Measurements from ENCODE around the gene ZNF324B. TPM values are rescaled to one million over a fixed set of nuclear protein-coding genes. Genes with fewer than 3 reads are reported as not detected.
"Not testable (repeated sequence)": the region's sequence is repeated elsewhere in the genome, so short reads cannot be mapped to it uniquely, and the experiment has no call there.

The ZNF324B gene
- total RNA-seq (2022) (4.7 and 7.2 TPM in 2 replicates), Bru-seq, nascent RNA (percentile 38 among the genes with signal in this experiment), BruChase-seq, experiment 1, labeled RNA remaining after a 6-hour chase (percentile 55 among the genes with signal in this experiment), BruChase-seq, experiment 2, labeled RNA remaining after a 2-hour chase (percentile 47 among the genes with signal in this experiment)
- long read RNA-seq, partial matches to known transcripts = 0 of 4 reads
- long read RNA-seq, other reads (novel, unspliced or antisense) = 1 of 4 reads

GRCh38 chr19:58451358-58452101 is at the start of gene ZNF324B:
Gene ZNF324B (plus strand): TSS chr19:58451622. CDS start chr19:58453702, 2,080 bp downstream.
- peaks cover 6% of the 10 kb centered on the region for H3K9me3 Mint-ChIP-seq (ENCODE audit: unreplicated experiment)
- no peaks in the 10 kb centered on the region for H3K27me3 Mint-ChIP-seq (ENCODE audit: insufficient read depth, unreplicated experiment)
- POLR2A ChIA-PET = interaction anchor here (0.5 to 3.0 kb wide), 20 partner anchors 9 to 92 kb away, joined by 3 to 24 read pairs (median 4); partner anchors contain the start of genes TRIM28, ZNF446, ZNF497 and ZNF584
- no TSS peak for BruUV-seq (replicated peaks)
- DNase-seq (ENCODE audit: unreplicated experiment) = peak; percentile 98
- peak within 1 kb of the TSS; percentile 31 for H3K27ac Mint-ChIP-seq (ENCODE audit: low read depth, unreplicated experiment)
- TF ChIP-seq, protein P1, sequence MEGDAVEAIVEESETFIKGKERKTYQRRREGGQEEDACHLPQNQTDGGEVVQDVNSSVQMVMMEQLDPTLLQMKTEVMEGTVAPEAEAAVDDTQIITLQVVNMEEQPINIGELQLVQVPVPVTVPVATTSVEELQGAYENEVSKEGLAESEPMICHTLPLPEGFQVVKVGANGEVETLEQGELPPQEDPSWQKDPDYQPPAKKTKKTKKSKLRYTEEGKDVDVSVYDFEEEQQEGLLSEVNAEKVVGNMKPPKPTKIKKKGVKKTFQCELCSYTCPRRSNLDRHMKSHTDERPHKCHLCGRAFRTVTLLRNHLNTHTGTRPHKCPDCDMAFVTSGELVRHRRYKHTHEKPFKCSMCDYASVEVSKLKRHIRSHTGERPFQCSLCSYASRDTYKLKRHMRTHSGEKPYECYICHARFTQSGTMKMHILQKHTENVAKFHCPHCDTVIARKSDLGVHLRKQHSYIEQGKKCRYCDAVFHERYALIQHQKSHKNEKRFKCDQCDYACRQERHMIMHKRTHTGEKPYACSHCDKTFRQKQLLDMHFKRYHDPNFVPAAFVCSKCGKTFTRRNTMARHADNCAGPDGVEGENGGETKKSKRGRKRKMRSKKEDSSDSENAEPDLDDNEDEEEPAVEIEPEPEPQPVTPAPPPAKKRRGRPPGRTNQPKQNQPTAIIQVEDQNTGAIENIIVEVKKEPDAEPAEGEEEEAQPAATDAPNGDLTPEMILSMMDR (IDR thresholded peaks at IDR 0.05; ENCODE audit: unreplicated experiment) = no peak
- peak within 1 kb of the TSS; percentile 93 for H3K4me3 Mint-ChIP-seq (ENCODE audit: unreplicated experiment)
- CTCF ChIA-PET = interaction anchor here (0.7 to 1.7 kb wide), 3 partner anchors 10 to 67 kb away, joined by 3 to 4 read pairs (median 3); no protein-coding TSS in a partner anchor
- peaks cover 14% of the 10 kb centered on the region for H3K36me3 Mint-ChIP-seq (ENCODE audit: insufficient read depth, unreplicated experiment)
- intact Hi-C loops (cut with micrococcal nuclease) = loop anchor here (5.0 kb wide), 1 partner anchor 44 kb away; the partner anchor contains the start of gene ZNF584
- peaks cover 20% of the 10 kb centered on the region for H3K4me1 Mint-ChIP-seq (ENCODE audit: insufficient read depth, unreplicated experiment)

- peaks cover 18% of the 10 kb centered on the region for H3K4me1 Mint-ChIP-seq (ENCODE audit: insufficient read depth, unreplicated experiment)
- POLR2A ChIA-PET = interaction anchor here (0.6 to 4.7 kb wide), 6 partner anchors 13 to 72 kb away, joined by 3 to 22 read pairs (median 4); partner anchors contain the start of genes RPS5, ZNF324B and ZNF497
- no TSS peak for BruUV-seq (replicated peaks)
- no peak for DNase-seq (ENCODE audit: unreplicated experiment)
- CTCF ChIA-PET = interaction anchor here (0.9 to 2.1 kb wide), 2 partner anchors 25 to 112 kb away, joined by 3 to 7 read pairs; no protein-coding TSS in a partner anchor
- H3K27me3 Mint-ChIP-seq (ENCODE audit: insufficient read depth, unreplicated experiment) = no peaks in the 10 kb centered on the region
- TF ChIP-seq, protein P1 (IDR thresholded peaks at IDR 0.05; ENCODE audit: unreplicated experiment) = no peak
- peak overlapping the region; percentile 92 for H3K4me3 Mint-ChIP-seq (ENCODE audit: unreplicated experiment)
- H3K27ac Mint-ChIP-seq (ENCODE audit: low read depth, unreplicated experiment) = peak overlapping the region; percentile 95
- intact Hi-C loops (cut with micrococcal nuclease) = loop anchor here (1.0 kb wide), 1 partner anchor 21 kb away; the partner anchor contains the start of gene ZNF837
- H3K36me3 Mint-ChIP-seq (ENCODE audit: insufficient read depth, unreplicated experiment) = peaks cover 6% of the 10 kb centered on the region
- no peaks in the 10 kb centered on the region for H3K9me3 Mint-ChIP-seq (ENCODE audit: unreplicated experiment)
Measured at GRCh38 chr19:58401840-58402421, 49.5 kb upstream of the ZNF324B start.

GRCh38 chr19:58403920-58404478 is 47.4 kb upstream of the ZNF324B start:
- DNase-seq (ENCODE audit: unreplicated experiment); H3K36me3 Mint-ChIP-seq (ENCODE audit: insufficient read depth, unreplicated experiment); H3K27me3 Mint-ChIP-seq (ENCODE audit: insufficient read depth, unreplicated experiment); BruUV-seq (replicated peaks); H3K4me3 Mint-ChIP-seq (ENCODE audit: unreplicated experiment); intact Hi-C loops (cut with micrococcal nuclease); H3K27ac Mint-ChIP-seq (ENCODE audit: low read depth, unreplicated experiment); H3K9me3 Mint-ChIP-seq (ENCODE audit: unreplicated experiment): not testable (repeated sequence)
- ChIA-PET CTCF (interaction anchor here (1.0 kb wide), 1 partner anchor 60 kb away, joined by 3 read pairs; no protein-coding TSS in a partner anchor), POLR2A (interaction anchor here (0.7 to 1.6 kb wide), 2 partner anchors 17 to 74 kb away, joined by 3 to 4 read pairs; partner anchors contain the start of gene RPS5)
- peaks cover 28% of the 10 kb centered on the region for H3K4me1 Mint-ChIP-seq (ENCODE audit: insufficient read depth, unreplicated experiment)
